WTC11 (cell line): ENCODE measurements around the gene COG8. TPM values are rescaled to one million over a fixed set of nuclear protein-coding genes. Genes with fewer than 3 reads are reported as not detected.

Source experiments
- ARID4B ChIP-seq: sonication (generic); formaldehyde crosslinking; IDR thresholded peaks from 2 replicates; pipeline ENCODE4 v1.8.0; 2023; ENCODE audit warnings: missing genetic modification reagents, mild to moderate bottlenecking, borderline replicate concordance
- ATF2 ChIP-seq: sonication (generic); formaldehyde crosslinking; IDR thresholded peaks from 2 replicates; pipeline ENCODE4 v1.8.1; 2022; ENCODE audit warnings: low read depth, missing genetic modification reagents, borderline replicate concordance
- ATF3 ChIP-seq: sonication (generic); formaldehyde crosslinking; conservative IDR thresholded peaks from 2 replicates; pipeline ENCODE4 v1.8.1; 2022; ENCODE audit warnings: mild to moderate bottlenecking, missing genetic modification reagents
- ATF6 ChIP-seq: sonication (generic); formaldehyde crosslinking; IDR thresholded peaks from 2 replicates; pipeline ENCODE4 v1.8.1; 2023; ENCODE audit warnings: mild to moderate bottlenecking, missing genetic modification reagents
- CDX4 ChIP-seq: fragments of 250-450 bp; sonication (Bioruptor Pico); IDR thresholded peaks from 2 replicates; pipeline ENCODE4 v1.9.0; 2021; ENCODE audit warnings: moderate library complexity, mild to moderate bottlenecking, inconsistent platforms, borderline replicate concordance
- E2F5 ChIP-seq: sonication (generic); formaldehyde crosslinking; IDR thresholded peaks from 2 replicates; pipeline ENCODE4 v1.8.1; 2022; ENCODE audit warnings: mild to moderate bottlenecking, moderate library complexity, missing genetic modification reagents
- EMX1 ChIP-seq: fragments of 250-450 bp; sonication (Bioruptor Pico); IDR thresholded peaks from 2 replicates; pipeline ENCODE4 v1.8.0; 2021; ENCODE audit warnings: mild to moderate bottlenecking
- GABPB1 ChIP-seq: sonication (generic); formaldehyde crosslinking; IDR thresholded peaks from 2 replicates; pipeline ENCODE4 v1.8.1; 2023; ENCODE audit warnings: mild to moderate bottlenecking, missing genetic modification reagents
- GRHL2 ChIP-seq: fragments of 250-450 bp; sonication (Bioruptor Pico); IDR thresholded peaks from 2 replicates; pipeline ENCODE4 v1.8.0; 2022; ENCODE audit warnings: mild to moderate bottlenecking, moderate library complexity; ENCODE audit not compliant: insufficient replicate concordance, severe bottlenecking
- JUN ChIP-seq: sonication (generic); formaldehyde crosslinking; IDR thresholded peaks from 2 replicates; pipeline ENCODE4 v1.8.0; 2023; ENCODE audit warnings: mild to moderate bottlenecking, missing genetic modification reagents
- MAX ChIP-seq: sonication (generic); formaldehyde crosslinking; IDR thresholded peaks from 2 replicates; pipeline ENCODE4 v1.8.0; 2022; ENCODE audit warnings: mild to moderate bottlenecking, missing genetic modification reagents
- MYBL2 ChIP-seq: sonication (generic); formaldehyde crosslinking; IDR thresholded peaks from 2 replicates; pipeline ENCODE4 v1.8.1; 2023; ENCODE audit warnings: mild to moderate bottlenecking, moderate library complexity, missing genetic modification reagents
- USF2 ChIP-seq: sonication (generic); formaldehyde crosslinking; IDR thresholded peaks from 2 replicates; pipeline ENCODE4 v1.8.1; 2023; ENCODE audit warnings: mild to moderate bottlenecking, missing genetic modification reagents, moderate library complexity
- ZBTB21 ChIP-seq: sonication (generic); formaldehyde crosslinking; IDR thresholded peaks from 2 replicates; pipeline ENCODE4 v1.8.1; 2023; ENCODE audit warnings: mild to moderate bottlenecking, missing genetic modification reagents, borderline replicate concordance
- ZNF219 ChIP-seq: sonication (generic); formaldehyde crosslinking; IDR thresholded peaks from 2 replicates; pipeline ENCODE4 v1.8.0; 2023; ENCODE audit warnings: missing genetic modification reagents, mild to moderate bottlenecking, borderline replicate concordance
- ZNF263 ChIP-seq: sonication (generic); formaldehyde crosslinking; IDR thresholded peaks from 2 replicates; pipeline ENCODE4 v1.8.1; 2022; ENCODE audit warnings: low read depth, mild to moderate bottlenecking, moderate library complexity, missing genetic modification reagents
- ZNF281 ChIP-seq: sonication (generic); formaldehyde crosslinking; IDR thresholded peaks from 2 replicates; pipeline ENCODE4 v1.8.0; 2023; ENCODE audit warnings: mild to moderate bottlenecking, missing genetic modification reagents
- ZNF317 ChIP-seq: sonication (generic); formaldehyde crosslinking; IDR thresholded peaks from 2 replicates; pipeline ENCODE4 v1.8.1; 2023; ENCODE audit warnings: low read depth, mild to moderate bottlenecking, moderate library complexity, missing genetic modification reagents, borderline replicate concordance
- ZNF396 ChIP-seq: fragments of 250-450 bp; sonication (Bioruptor Pico); IDR thresholded peaks from 2 replicates; pipeline ENCODE4 v1.8.0; 2021; ENCODE audit warnings: mild to moderate bottlenecking, moderate library complexity, borderline replicate concordance
- ZNF671 ChIP-seq: fragments of 250-450 bp; sonication (Bioruptor Pico); IDR thresholded peaks from 2 replicates; pipeline ENCODE4 v1.8.0; 2021; ENCODE audit warnings: mild to moderate bottlenecking
- ZSCAN18 ChIP-seq: fragments of 250-450 bp; sonication (Bioruptor Pico); IDR thresholded peaks from 2 replicates; pipeline ENCODE4 v2.1.2; 2022; ENCODE audit warnings: mild to moderate bottlenecking, moderate library complexity
- total RNA-seq: library from RNA; stranded (reverse); gene quantifications from 3 replicates; pipeline ENCODE4 v1.2.3, GENCODE V29; 2021

The COG8 gene
- total RNA-seq, 1 experiment from 2014 or later: 56.5 TPM

- TF ChIP-seq ATF3 (CRISPR knock-in tag) (no peak), JUN (CRISPR knock-in tag) (no peak), ATF6 (no peak), ZSCAN18 (CRISPR knock-in tag) (no peak), ZBTB21 (CRISPR knock-in tag) (no peak), ATF2 (CRISPR knock-in tag) (no peak), ZNF219 (CRISPR knock-in tag) (no peak; the same call in 1 of the 2 replicates), CDX4 (no peak), ZNF671 (CRISPR knock-in tag) (no peak), ARID4B (CRISPR knock-in tag) (peak; percentile 78; the same call in 1 of the 2 replicates), E2F5 (CRISPR knock-in tag) (peak; percentile 28; the same call in 1 of the 2 replicates), ZNF396 (CRISPR knock-in tag) (no peak), USF2 (0 out of 2 replicates have a peak, but pooled peaks have one; percentile 33), ZNF317 (CRISPR knock-in tag) (no peak), ZNF281 (no peak), MYBL2 (CRISPR knock-in tag) (no peak), GABPB1 (CRISPR knock-in tag) (0 out of 2 replicates have a peak, but pooled peaks have one; percentile 5), GRHL2 (CRISPR knock-in tag) (no peak), EMX1 (CRISPR knock-in tag) (no peak), MAX (CRISPR knock-in tag) (no peak), ZNF263 (0 out of 2 replicates have a peak, but pooled peaks have one; percentile 8)
Measured at GRCh38 chr16:69311533-69312387, 27.6 kb downstream of the COG8 start (continued).
